IMR-90 (cell line): ENCODE data around the gene PMP22. TPM values are rescaled to one million over a fixed set of nuclear protein-coding genes. Genes with fewer than 3 reads are reported as not detected.

Experiments used
- ATAC-seq: fragments of 200-7000 bp; cut with Tn5 transposase; 2 replicates; pipeline ENCODE4 v1.9.1; 2020; ENCODE audit warnings: low read depth, mild to moderate bottlenecking, moderate library complexity
- BruUV-seq: library from RNA; stranded (reverse); fragments of 400-500 nt; replicated peaks from 2 replicates; lab custom pipeline; 2021; lab: Mats Ljungman, UMichigan
- CTCF ChIA-PET: fragments of 300-600 bp; formaldehyde crosslinking; extraction: SDS; loops from one replicate; lab custom pipeline; 2021; ENCODE audit warnings: antibody characterized with exemption; lab: Yijun Ruan, JAX
- POLR2A ChIA-PET: fragments of 300-600 bp; sonication (Branson Sonifier 250); formaldehyde crosslinking; loops from one replicate; lab custom pipeline; 2022; ENCODE audit warnings: antibody characterized with exemption; ENCODE audit not compliant: unreplicated experiment; lab: Charles Lee
- DNase-seq: peaks from one replicate; pipeline ENCODE4 v3.0.0; 2013
- H2AFZ ChIP-seq: replicated peaks from 2 replicates; pipeline ENCODE3; 2013; ENCODE audit warnings: low read length, mild to moderate bottlenecking; ENCODE audit not compliant: poor library complexity
- H2AK5ac ChIP-seq: 2 replicates; pipeline ENCODE4 v1.6.1; 2013; ENCODE audit warnings: low read depth, low read length, inconsistent platforms
- H2AK9ac ChIP-seq: replicated peaks from 2 replicates; pipeline ENCODE3; 2013; ENCODE audit warnings: mild to moderate bottlenecking, low read depth, low read length, moderate library complexity; ENCODE audit not compliant: poor library complexity
- H2BK120ac ChIP-seq: 2 replicates; pipeline ENCODE4 v1.6.1; 2013; ENCODE audit warnings: low read depth, low read length, inconsistent platforms
- H2BK15ac ChIP-seq: 3 replicates; pipeline ENCODE4 v1.6.1; 2013; ENCODE audit warnings: low read depth, low read length, inconsistent platforms
- H2BK20ac ChIP-seq: 2 replicates; pipeline ENCODE4 v1.6.1; 2013; ENCODE audit warnings: low read depth, mild to moderate bottlenecking, inconsistent platforms, low read length, moderate library complexity
- H2BK5ac ChIP-seq: 2 replicates; pipeline ENCODE4 v1.6.1; 2013; ENCODE audit warnings: mild to moderate bottlenecking, low read depth, low read length, inconsistent platforms; ENCODE audit not compliant: poor library complexity, severe bottlenecking
- H3K14ac ChIP-seq: replicated peaks from 2 replicates; pipeline ENCODE4 v1.6.1; 2013; ENCODE audit warnings: low read depth, low read length, inconsistent platforms
- H3K18ac ChIP-seq: 2 replicates; pipeline ENCODE4 v1.6.1; 2013; ENCODE audit warnings: low read depth, low read length, control low read depth
- H3K23ac ChIP-seq: 2 replicates; pipeline ENCODE4 v1.6.1; 2013; ENCODE audit warnings: low read depth, low read length, inconsistent platforms
- H3K27ac ChIP-seq: 2 replicates; pipeline ENCODE4 v1.5.1; 2013; ENCODE audit warnings: mild to moderate bottlenecking, control low read depth, low read length; ENCODE audit not compliant: insufficient read depth
- H3K27me3 ChIP-seq: 2 replicates; pipeline ENCODE4 v1.6.1; 2013; ENCODE audit warnings: low read length; ENCODE audit not compliant: control insufficient read depth, insufficient read depth
- H3K36me3 ChIP-seq: 2 replicates; pipeline ENCODE4 v1.6.1; 2013; ENCODE audit warnings: low read length, mixed read lengths; ENCODE audit not compliant: control insufficient read depth, insufficient read depth
- H3K4ac ChIP-seq: 2 replicates; pipeline ENCODE4 v1.6.1; 2013; ENCODE audit warnings: low read depth, low read length, inconsistent platforms
- H3K4me1 ChIP-seq: 2 replicates; pipeline ENCODE4 v1.6.1; 2013; ENCODE audit warnings: low read length, mixed read lengths; ENCODE audit not compliant: control insufficient read depth, insufficient read depth
- H3K4me2 ChIP-seq: 2 replicates; pipeline ENCODE4 v1.6.1; 2013; ENCODE audit warnings: low read depth, mild to moderate bottlenecking, control low read depth, low read length, moderate library complexity
- H3K4me3 ChIP-seq: 2 replicates; pipeline ENCODE4 v1.5.1; 2013; ENCODE audit warnings: low read depth, mild to moderate bottlenecking, control low read depth, low read length, moderate library complexity; ENCODE audit not compliant: insufficient read depth
- H3K56ac ChIP-seq: 2 replicates; pipeline ENCODE4 v1.6.1; 2013; ENCODE audit warnings: low read length, inconsistent platforms; ENCODE audit not compliant: insufficient read depth; ENCODE audit errors: extremely low read depth
- H3K79me1 ChIP-seq, 2 experiments: 2 replicates each; pipeline ENCODE4 v1.6.1; 2013; ENCODE audit warnings: low read length in 2 of 2, inconsistent platforms in 1 of 2, low read depth in 1 of 2
- H3K9ac ChIP-seq: 2 replicates; pipeline ENCODE4 v1.6.1; 2013; ENCODE audit warnings: low read depth, low read length, control low read depth
- H3K9me1 ChIP-seq: 2 replicates; pipeline ENCODE4 v1.6.1; 2013; ENCODE audit warnings: low read length, inconsistent platforms; ENCODE audit not compliant: insufficient read depth
- H3K9me3 ChIP-seq: 2 replicates; pipeline ENCODE4 v1.6.1; 2013; ENCODE audit warnings: low read length; ENCODE audit not compliant: control insufficient read depth, insufficient read depth
- H4K20me1 ChIP-seq: 2 replicates; pipeline ENCODE4 v1.6.1; 2013; ENCODE audit warnings: low read length, inconsistent platforms; ENCODE audit not compliant: insufficient read depth
- H4K5ac ChIP-seq: 2 replicates; pipeline ENCODE4 v1.6.1; 2013; ENCODE audit warnings: mild to moderate bottlenecking, low read depth, low read length, control low read depth
- H4K8ac ChIP-seq, 2 experiments: 2 replicates each; pipeline ENCODE4 v1.6.1; 2013; ENCODE audit warnings: low read depth in 2 of 2, low read length in 2 of 2, control low read depth in 1 of 2, inconsistent platforms in 1 of 2
- H4K91ac ChIP-seq: 2 replicates; pipeline ENCODE4 v1.6.1; 2013; ENCODE audit warnings: low read depth, low read length, inconsistent platforms; ENCODE audit not compliant: insufficient read depth
- BHLHE40 ChIP-seq: fragments of 150-350 bp; IDR thresholded peaks from 2 replicates; pipeline ENCODE4 v1.6.1; 2016; ENCODE audit warnings: mild to moderate bottlenecking, low read depth, low read length
- CEBPB ChIP-seq: IDR thresholded peaks from 2 replicates; pipeline ENCODE4 v1.6.1; 2012; ENCODE audit warnings: low read depth, low read length, improper control_type of control experiment
- CHD1 ChIP-seq: IDR thresholded peaks from 2 replicates; pipeline ENCODE4 v1.6.1; 2012; ENCODE audit warnings: low read depth, low read length, improper control_type of control experiment
- CTCF ChIP-seq: conservative IDR thresholded peaks from 2 replicates; pipeline ENCODE4 v1.5.1; 2012; ENCODE audit warnings: mild to moderate bottlenecking, low read depth, low read length, improper control_type of control experiment
- ELK1 ChIP-seq: fragments of 150-350 bp; IDR thresholded peaks from 2 replicates; pipeline ENCODE4 v1.6.1; 2016; ENCODE audit warnings: low read depth, mild to moderate bottlenecking, low read length, moderate library complexity, borderline replicate concordance
- FOS ChIP-seq: fragments of 150-350 bp; IDR thresholded peaks from 2 replicates; pipeline ENCODE4 v1.6.1; 2016; ENCODE audit warnings: low read depth, low read length
- MAFK ChIP-seq: IDR thresholded peaks from 2 replicates; pipeline ENCODE4 v1.6.1; 2012; ENCODE audit warnings: low read depth, low read length, improper control_type of control experiment
- MAZ ChIP-seq: IDR thresholded peaks from 2 replicates; pipeline ENCODE4 v1.6.1; 2012; ENCODE audit warnings: low read depth, mild to moderate bottlenecking, low read length, improper control_type of control experiment, moderate library complexity, borderline replicate concordance
- MXI1 ChIP-seq: IDR thresholded peaks from 2 replicates; pipeline ENCODE4 v1.6.1; 2012; ENCODE audit warnings: low read depth, mild to moderate bottlenecking, low read length, moderate library complexity, borderline replicate concordance
- NFE2L2 ChIP-seq: fragments of 150-350 bp; IDR thresholded peaks from 2 replicates; pipeline ENCODE4 v1.6.1; 2016; ENCODE audit warnings: low read depth, mild to moderate bottlenecking, low read length
- POLR2A ChIP-seq: IDR thresholded peaks from 2 replicates; pipeline ENCODE4 v1.6.1; 2012; ENCODE audit warnings: mild to moderate bottlenecking, low read depth, low read length
- RAD21 ChIP-seq: IDR thresholded peaks from 2 replicates; pipeline ENCODE4 v1.6.1; 2012; ENCODE audit warnings: low read length, improper control_type of control experiment
- RCOR1 ChIP-seq: IDR thresholded peaks from 2 replicates; pipeline ENCODE4 v1.6.1; 2012; ENCODE audit warnings: mild to moderate bottlenecking, low read length, improper control_type of control experiment; ENCODE audit not compliant: insufficient replicate concordance
- RFX5 ChIP-seq: IDR thresholded peaks from 2 replicates; pipeline ENCODE4 v1.8.0; 2012; ENCODE audit warnings: low read depth, mild to moderate bottlenecking, low read length, moderate library complexity
- SMC3 ChIP-seq: fragments of 150-350 bp; IDR thresholded peaks from 2 replicates; pipeline ENCODE4 v1.6.1; 2016; ENCODE audit warnings: low read depth, mild to moderate bottlenecking, antibody characterized with exemption, low read length, moderate library complexity
- USF2 ChIP-seq: fragments of 150-350 bp; IDR thresholded peaks from 2 replicates; pipeline ENCODE4 v1.6.1; 2017; ENCODE audit warnings: mild to moderate bottlenecking, antibody characterized with exemption, low read length, low read depth
- WGBS, 2 experiments: methylation state at CpG; one replicate each; pipeline versions ENCODE4 v1.1.5 to v1.1.7; 2013; ENCODE audit warnings: missing lambda C conversion rate in 2 of 2; ENCODE audit not compliant: insufficient read length in 1 of 2; ENCODE audit errors: extremely low coverage in 2 of 2; 5-methylcytosine and 5-hydroxymethylcytosine counted together
- dilution Hi-C: fragments of 300-500 bp; cut with HindIII; formaldehyde crosslinking; loops from one replicate; pipeline ENCODE4 v1.14.3; 2018; ENCODE audit warnings: low sequenced_read_pairs; ENCODE audit not compliant: unreplicated experiment
- in situ Hi-C: fragments of 300-500 bp; cut with MboI; formaldehyde crosslinking; loops from 3 replicates; pipeline ENCODE4 v1.14.3; 2019; ENCODE audit warnings: low sequenced_read_pairs, inconsistent platforms, mixed read lengths
- intact Hi-C: fragments of 100-400 bp; cut with micrococcal nuclease; formaldehyde crosslinking; loops from 2 replicates; pipeline ENCODE4 v1.10.0; 2022
- polyA plus RNA-seq, 3 experiments: library from polyadenylated mRNA; depleted of rRNA; stranded (reverse); fragments of >200 nt; gene quantifications; 2 replicates each; pipeline ENCODE4 v1.2.3, GENCODE V29; 2012; ENCODE audit warnings: low replicate concordance in 1 of 3
- total RNA-seq: library from RNA; depleted of rRNA; stranded (reverse); fragments of >200 nt; gene quantifications from 2 replicates; pipeline ENCODE4 v1.2.3, GENCODE V29; 2012

Gene PMP22
- total and polyA plus RNA-seq, 2 of the 4 experiments (the other 2 are of a cell fraction) = 33.5 to 72.8 TPM

- Histone ChIP-seq H3K4me2 (no peak overlapping the region), H3K9me1 (peaks cover 3% of the 10 kb centered on the region), H3K79me1 (no peaks in the 10 kb centered on the region), H3K27ac (no peak overlapping the region), H2AK9ac (no peak overlapping the region), H2BK20ac (no peak overlapping the region), H3K9me3 (no peaks in the 10 kb centered on the region; the same call in 1 of the 2 replicates), H4K91ac (no peak overlapping the region), H4K8ac (no peak overlapping the region), H3K4me3 (no peak overlapping the region), H2AK5ac (no peak overlapping the region), H3K36me3 (no peaks in the 10 kb centered on the region), H3K9ac (no peak overlapping the region), H3K14ac (no peak overlapping the region), H3K4ac (no peak overlapping the region), H2BK5ac (no peak overlapping the region), H2BK120ac (no peak overlapping the region), H3K27me3 (peaks cover 41% of the 10 kb centered on the region), H4K5ac (no peak overlapping the region), H4K20me1 (no peaks in the 10 kb centered on the region), H3K23ac (no peak overlapping the region), H2AFZ (no peak overlapping the region), H3K18ac (no peak overlapping the region), H3K56ac (no peak overlapping the region), H3K4me1 (peaks cover 13% of the 10 kb centered on the region), H2BK15ac (no peak overlapping the region)
- in situ Hi-C loops = no loop called here
- dilution Hi-C loops = no loop called here
- no peak for TF ChIP-seq MAFK
- TF ChIP-seq MAZ = no peak
- TF ChIP-seq POLR2A = no peak
- TF ChIP-seq RCOR1 = no peak
- TF ChIP-seq CTCF = no peak
- TF ChIP-seq FOS = no peak
- TF ChIP-seq CEBPB = no peak
- TF ChIP-seq MXI1 = no peak
- TF ChIP-seq NFE2L2 = no peak
- TF ChIP-seq CHD1 = no peak
- no peak for TF ChIP-seq BHLHE40
- no peak for TF ChIP-seq SMC3
- TF ChIP-seq ELK1 = no peak
- no peak for TF ChIP-seq USF2
- no peak for TF ChIP-seq RFX5
- TF ChIP-seq RAD21 = no peak
- ATAC-seq = no peak
- 81% methylated on average over 3 of the region's 5 CpGs; no CpG with 5 or more reads in 1 of the 2 experiments for WGBS, 2 experiments
- intact Hi-C loops = no loop called here
- ChIA-PET CTCF (interaction anchor here (0.8 kb wide), 1 partner anchor 11 kb away, joined by 3 read pairs; no protein-coding TSS in a partner anchor), POLR2A (no interaction called here)
- no TSS peak for BruUV-seq
- no peak for DNase-seq
Measured at GRCh38 chr17:15311996-15312395, 46.9 kb upstream of the PMP22 start.
